Stomach (tissue), 9 donors: ENCODE results near the gene PRKN. TPM values are rescaled to one million over a fixed set of nuclear protein-coding genes. Genes with fewer than 3 reads are reported as not detected.
"Not testable (repeated sequence)": the region's sequence is repeated elsewhere in the genome, so short reads cannot be mapped to it uniquely, and the experiment has no call there.

Source experiments
- DNase-seq, 2 donors: peaks; one replicate each; pipeline versions ENCODE4 v3.0.0 to v3.0.0-alpha.2; 2013 to 2019
- H3K27ac ChIP-seq, 5 donors: fragments of 200-600 bp in 4 of 5; sonication (generic) in 4 of 5; one replicate each; pipeline ENCODE4 v1.5.1; 2013 to 2019; ENCODE audit warnings: mild to moderate bottlenecking in 1 of 5, moderate library complexity in 1 of 5
- H3K27me3 ChIP-seq, 3 donors: fragments of 200-600 bp; sonication (generic); one replicate each; pipeline ENCODE4 v1.5.1; 2017 to 2019; ENCODE audit warnings: mixed run types in 1 of 3
- H3K36me3 ChIP-seq, 4 donors: fragments of 200-600 bp; sonication (generic); 1 replicate in 3 of 4; 2 replicates in 1 of 4; pipeline ENCODE4 v1.5.1; 2016 to 2019
- H3K4me1 ChIP-seq, 4 donors: fragments of 200-600 bp; sonication (generic); one replicate each; pipeline ENCODE4 v1.5.1; 2016 to 2019
- H3K4me3 ChIP-seq, 4 donors: fragments of 200-600 bp; sonication (generic) in 3 of 4; one replicate each; pipeline ENCODE4 v1.5.1; 2016 to 2019; ENCODE audit warnings: mild to moderate bottlenecking in 1 of 4
- H3K9me3 ChIP-seq, 4 donors: fragments of 200-600 bp; sonication (generic); one replicate each; pipeline ENCODE4 v1.5.1; 2016 to 2019
- EP300 ChIP-seq: sonication (generic); formaldehyde crosslinking; IDR thresholded peaks from one replicate; pipeline ENCODE4 v1.6.1; 2017; ENCODE audit warnings: antibody characterized with exemption
- POLR2A ChIP-seq, 4 donors: fragments of 450-650 bp; IDR thresholded peaks; one replicate each; pipeline ENCODE4 v1.6.1; 2016; ENCODE audit warnings: antibody characterized with exemption in 4 of 4, control low read depth in 2 of 4, mild to moderate bottlenecking in 1 of 4, moderate library complexity in 1 of 4
- POLR2AphosphoS5 ChIP-seq, 3 donors: sonication (generic); formaldehyde crosslinking; IDR thresholded peaks; one replicate each; pipeline ENCODE4 v1.6.1; 2016; ENCODE audit warnings: antibody characterized with exemption in 3 of 3
- WGBS, 5 donors: extraction: QIAGEN DNeasy Blood & Tissue Kit in 3 of 5; methylation state at CpG; one replicate each; pipeline versions ENCODE4 v1.1.5 to v1.1.7; 2013 to 2018; 5-methylcytosine and 5-hydroxymethylcytosine counted together
- intact Hi-C: fragments of 100-400 bp; cut with DNase I; formaldehyde crosslinking; loops from one replicate; pipeline ENCODE4 v1.15.1; 2023; ENCODE audit warnings: low total_unique reads
- polyA plus RNA-seq, 3 donors: library from polyadenylated mRNA; stranded (reverse); fragments of 200-250 nt; gene quantifications; one replicate each; pipeline ENCODE4 v1.2.3, GENCODE V29; 2013
- total RNA-seq, 5 donors: library from RNA; depleted of rRNA; stranded (reverse); fragments of >200 nt; gene quantifications; one replicate each; pipeline versions ENCODE4 v1.1.0 to v1.2.3, GENCODE V29; 2014 to 2016
- TF ChIP-seq, protein P1 (sequence below), 7 experiments: fragments of 450-650 bp in 4 of 7; fragments of 200-600 bp in 3 of 7; sonication (generic) in 3 of 7; IDR thresholded peaks; one replicate each; pipeline ENCODE4 v1.5.1; 2016 to 2019; ENCODE audit warnings: antibody characterized with exemption in 7 of 7, control low read depth in 2 of 7, mild to moderate bottlenecking in 1 of 7
- donor health status: healthy with polysubstance abuse.
- donor health status: Bipolar disorder and iron deficiency.
- donor health status: healthy.

Gene PRKN
- total and polyA plus RNA-seq, 8 donors, result 0.68 to 19.8 (median 9.5) TPM

DNA sequence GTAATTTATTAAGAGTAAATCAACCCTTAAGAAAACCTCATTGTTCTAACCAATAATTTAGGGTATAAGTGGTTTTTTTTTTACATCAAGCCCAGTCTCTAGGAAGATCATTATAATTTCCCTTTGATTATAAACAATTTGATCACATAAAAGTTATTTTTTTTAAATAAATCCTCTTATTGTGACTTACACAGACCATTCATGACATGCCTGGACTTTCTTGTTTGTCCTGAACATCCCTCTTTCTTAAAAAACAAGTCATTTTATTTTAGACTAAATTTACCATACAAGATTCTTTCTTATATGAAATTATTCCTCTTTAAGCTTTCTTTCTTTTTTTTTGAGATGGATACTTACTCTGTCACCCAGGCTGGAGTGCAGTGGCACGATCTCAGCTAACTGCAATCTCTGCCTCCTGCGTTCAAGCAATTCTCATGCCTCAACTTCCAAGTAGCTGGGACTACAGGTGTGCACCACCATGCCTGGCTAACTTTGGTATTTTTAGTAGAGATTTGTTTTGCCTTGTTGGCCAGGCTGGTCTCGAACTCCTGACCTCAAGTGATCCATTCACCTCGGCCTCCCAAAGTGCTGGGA, 1400.1 kb downstream of the PRKN start:
- intact Hi-C loops, result no loop called here

DNA sequence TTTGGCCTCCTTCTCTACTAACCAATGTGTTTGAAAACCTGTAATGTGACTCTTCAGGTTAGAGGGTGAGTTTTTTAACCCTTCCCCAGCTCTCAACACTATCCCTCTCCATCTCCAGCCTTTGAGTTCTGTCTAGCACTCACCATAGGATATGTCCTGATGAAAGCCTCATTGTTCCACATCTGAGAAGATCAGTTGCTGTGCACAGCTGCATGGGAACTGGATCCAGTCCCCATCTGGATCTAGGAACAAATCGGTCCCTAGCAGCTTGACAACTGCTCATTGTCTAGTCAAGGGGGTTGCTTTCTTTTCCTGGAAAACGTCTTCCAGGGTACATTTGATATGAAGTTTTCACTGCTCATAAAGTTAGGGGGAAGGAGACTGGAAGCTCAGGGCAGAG, 1408.3 kb downstream of the PRKN start:
- Histone ChIP-seq H3K27me3 (no peaks in the 10 kb centered on the region), H3K4me1 (no peaks in the 10 kb centered on the region), H3K4me3 (no peak overlapping the region), H3K27ac (no peak overlapping the region), H3K36me3 (no peaks in the 10 kb centered on the region), H3K9me3 (peaks cover 0 to 11% (median 0%) of the 10 kb centered on the region in 4 donors)
- peak in 1 of 2 donors; percentile 5 for DNase-seq
- intact Hi-C loops, result no loop called here
- WGBS, 5 donors, result 59 to 81% (median 67%) methylated on average over 2 of the region's 2 CpGs
- no peak for TF ChIP-seq POLR2AphosphoS5 (IDR thresholded peaks at IDR 0.05)
- TF ChIP-seq, protein P1, sequence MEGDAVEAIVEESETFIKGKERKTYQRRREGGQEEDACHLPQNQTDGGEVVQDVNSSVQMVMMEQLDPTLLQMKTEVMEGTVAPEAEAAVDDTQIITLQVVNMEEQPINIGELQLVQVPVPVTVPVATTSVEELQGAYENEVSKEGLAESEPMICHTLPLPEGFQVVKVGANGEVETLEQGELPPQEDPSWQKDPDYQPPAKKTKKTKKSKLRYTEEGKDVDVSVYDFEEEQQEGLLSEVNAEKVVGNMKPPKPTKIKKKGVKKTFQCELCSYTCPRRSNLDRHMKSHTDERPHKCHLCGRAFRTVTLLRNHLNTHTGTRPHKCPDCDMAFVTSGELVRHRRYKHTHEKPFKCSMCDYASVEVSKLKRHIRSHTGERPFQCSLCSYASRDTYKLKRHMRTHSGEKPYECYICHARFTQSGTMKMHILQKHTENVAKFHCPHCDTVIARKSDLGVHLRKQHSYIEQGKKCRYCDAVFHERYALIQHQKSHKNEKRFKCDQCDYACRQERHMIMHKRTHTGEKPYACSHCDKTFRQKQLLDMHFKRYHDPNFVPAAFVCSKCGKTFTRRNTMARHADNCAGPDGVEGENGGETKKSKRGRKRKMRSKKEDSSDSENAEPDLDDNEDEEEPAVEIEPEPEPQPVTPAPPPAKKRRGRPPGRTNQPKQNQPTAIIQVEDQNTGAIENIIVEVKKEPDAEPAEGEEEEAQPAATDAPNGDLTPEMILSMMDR (IDR thresholded peaks at IDR 0.05), result no peak

More for the DNA sequence above, 1400.1 kb downstream of the PRKN start:
- H3K36me3 ChIP-seq, result no peaks in the 10 kb centered on the region
- no peak overlapping the region for H3K4me3 ChIP-seq
- no peaks in the 10 kb centered on the region for H3K27me3 ChIP-seq
- no peaks in the 10 kb centered on the region for H3K4me1 ChIP-seq
- TF ChIP-seq POLR2A (IDR thresholded peaks at IDR 0.05) (no peak), EP300 (no peak)
- TF ChIP-seq, protein P1 (IDR thresholded peaks at IDR 0.05), result no peak
- peaks cover 0 to 9% (median 0%) of the 10 kb centered on the region in 4 donors for H3K9me3 ChIP-seq
- DNase-seq, result no peak
- WGBS, 5 donors, result 88 to 95% (median 93%) methylated on average over 4 of the region's 4 CpGs
- no peak overlapping the region for H3K27ac ChIP-seq

DNA sequence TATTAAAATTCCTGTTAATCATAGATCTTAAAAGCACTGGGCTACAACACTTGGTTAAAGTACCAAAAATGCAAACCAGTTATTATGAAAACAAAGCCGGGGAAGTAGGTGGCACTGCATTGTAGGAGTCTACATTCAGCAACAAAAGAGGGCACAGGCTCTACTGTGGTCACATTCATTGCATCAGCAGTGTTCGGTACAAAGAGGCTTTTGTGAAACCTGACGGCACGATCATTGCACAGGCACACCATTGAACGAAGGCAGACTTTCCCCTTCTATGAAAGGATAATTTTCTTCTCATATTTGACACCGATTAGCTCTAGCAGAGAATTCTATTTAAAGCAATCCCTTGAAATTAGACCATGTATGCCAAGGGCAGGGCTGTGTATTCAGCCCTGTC, 1409.1 kb downstream of the PRKN start:
- DNase-seq, result peak in 1 of 2 donors; percentile 57
- Histone ChIP-seq H3K36me3 (no peaks in the 10 kb centered on the region), H3K27me3 (no peaks in the 10 kb centered on the region), H3K9me3 (peaks cover 0 to 11% (median 0%) of the 10 kb centered on the region in 4 donors), H3K27ac (no peak overlapping the region), H3K4me3 (no peak overlapping the region), H3K4me1 (no peaks in the 10 kb centered on the region)
- no peak for TF ChIP-seq EP300
- TF ChIP-seq POLR2A (IDR thresholded peaks at IDR 0.05), result no peak
- TF ChIP-seq, protein P1 (IDR thresholded peaks at IDR 0.05), result no peak
- intact Hi-C loops, result no loop called here
- WGBS, 5 donors, result 70 to 76% (median 75%) methylated on average over 6 of the region's 6 CpGs

DNA sequence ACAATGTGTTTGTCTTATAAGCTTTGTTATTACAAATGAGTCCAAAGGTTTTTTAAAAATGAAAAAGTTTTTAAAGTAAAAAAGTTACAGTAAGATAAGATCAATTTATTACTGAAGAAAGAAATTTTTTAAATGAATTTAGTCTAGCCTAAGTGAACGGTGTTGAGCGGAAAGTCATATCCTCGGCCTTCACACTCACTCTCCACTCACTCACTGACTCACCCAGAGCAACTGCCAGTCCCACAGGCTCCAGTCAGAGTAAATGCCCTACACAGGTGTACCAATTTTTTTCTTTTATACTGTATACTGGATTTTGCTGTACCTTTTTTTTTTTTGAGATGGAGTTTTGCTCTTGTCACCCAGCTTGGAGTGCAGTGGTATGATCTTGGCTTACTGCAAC, 1411.0 kb downstream of the PRKN start:
- no peaks in the 10 kb centered on the region for H3K4me1 ChIP-seq
- H3K9me3 ChIP-seq, result peaks cover 0 to 11% (median 0%) of the 10 kb centered on the region in 4 donors
- no peak overlapping the region for H3K27ac ChIP-seq
- no peak overlapping the region for H3K4me3 ChIP-seq
- intact Hi-C loops, result no loop called here
- 88 to 98% (median 96%) methylated on average over 3 of the region's 3 CpGs for WGBS, 5 donors
- H3K36me3 ChIP-seq, result no peaks in the 10 kb centered on the region
- DNase-seq, result no peak
- no peaks in the 10 kb centered on the region for H3K27me3 ChIP-seq
- TF ChIP-seq EP300 (no peak), POLR2A (IDR thresholded peaks at IDR 0.05) (no peak), POLR2AphosphoS5 (IDR thresholded peaks at IDR 0.05) (no peak)
- TF ChIP-seq, protein P1 (IDR thresholded peaks at IDR 0.05), result no peak

DNA sequence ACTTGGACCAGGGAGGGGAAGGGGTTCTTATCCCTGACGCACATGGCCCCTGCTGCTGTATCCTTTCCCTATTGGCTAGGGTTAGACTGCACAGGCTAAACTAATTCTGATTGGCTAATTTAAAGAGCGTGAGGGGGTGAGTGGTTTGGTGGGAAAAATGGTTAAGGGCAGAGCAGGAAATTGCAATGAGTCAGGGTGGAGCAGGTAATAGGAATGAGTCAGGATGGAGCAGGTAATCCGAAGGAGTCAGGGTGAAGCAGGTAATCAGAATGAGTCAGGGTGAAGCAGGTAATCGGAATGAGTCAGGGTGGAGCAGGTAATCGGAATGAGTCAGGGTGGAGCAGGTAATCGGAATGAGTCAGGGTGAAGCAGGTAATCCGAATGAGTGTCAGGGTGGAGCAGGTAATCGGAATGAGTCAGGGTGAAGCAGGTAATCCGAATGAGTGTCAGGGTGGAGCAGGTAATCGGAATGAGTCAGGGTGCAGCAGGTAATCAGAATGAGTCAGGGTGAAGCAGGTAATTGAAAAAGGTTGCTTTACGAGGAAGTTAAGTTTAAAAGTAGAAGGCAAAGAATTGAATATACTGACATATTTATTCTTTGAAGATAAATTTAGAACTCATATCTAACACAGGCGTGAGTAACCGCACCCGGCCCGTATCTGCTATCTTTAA, 1412.2 kb downstream of the PRKN start:
- H3K36me3 ChIP-seq, DNase-seq, H3K4me1 ChIP-seq, intact Hi-C loops, H3K4me3 ChIP-seq, H3K27me3 ChIP-seq, H3K27ac ChIP-seq: not testable (repeated sequence)
- 74 to 93% (median 81%) methylated on average over 15 of the region's 15 CpGs for WGBS, 5 donors
- peaks cover 0 to 11% (median 0%) of the 10 kb centered on the region in 4 donors for H3K9me3 ChIP-seq

DNA sequence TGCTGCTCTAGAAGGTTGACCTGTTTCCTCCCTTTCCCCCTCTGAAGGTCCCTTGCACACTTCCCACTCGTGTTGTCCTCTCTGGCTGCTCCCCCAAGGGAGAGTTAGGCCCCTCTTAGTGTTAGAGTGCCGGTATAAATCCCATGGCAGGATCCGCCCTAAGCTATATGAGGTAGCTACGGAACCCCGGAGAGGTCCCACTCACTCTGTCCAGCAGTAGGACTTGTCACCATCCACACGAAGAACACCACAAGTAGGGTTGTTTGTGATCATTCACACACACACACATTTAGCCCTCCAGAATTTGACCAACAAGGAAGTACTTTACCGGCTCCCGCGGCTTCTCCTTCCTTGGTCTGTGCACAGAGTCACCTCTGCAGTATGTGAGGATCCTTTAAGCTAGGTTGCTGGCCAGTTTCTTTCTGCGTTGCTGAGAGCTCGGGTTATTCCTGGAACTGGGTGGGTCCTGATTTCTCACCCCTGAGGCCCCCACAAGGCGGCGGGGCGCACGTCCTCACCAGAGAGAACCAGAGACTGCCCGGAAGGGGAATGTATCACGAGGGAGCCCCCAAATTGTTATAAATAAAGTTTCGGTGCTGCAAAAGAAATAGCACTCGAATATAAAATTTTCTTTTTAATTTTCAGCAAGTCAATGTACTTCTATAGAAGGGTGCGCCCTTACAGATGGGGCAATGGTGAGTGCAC, 1412.9 kb downstream of the PRKN start:
- H3K27ac ChIP-seq, H3K36me3 ChIP-seq, DNase-seq, H3K4me1 ChIP-seq, H3K4me3 ChIP-seq, intact Hi-C loops, H3K27me3 ChIP-seq: not testable (repeated sequence)
- 89 to 95% (median 91%) methylated on average over 17 to 20 of the region's 20 CpGs for WGBS, 5 donors
- peaks cover 0 to 11% (median 0%) of the 10 kb centered on the region in 4 donors for H3K9me3 ChIP-seq
